KG1 (cell line): Measurements from ENCODE around the gene MEIS1.

ENCODE experiments used
- DNase-seq: peaks from one replicate; lab custom pipeline; 2025; lab: John Stamatoyannopoulos, UW

MEIS1 gene

GRCh38 chr2:66582104-66582986 lies 147.4 kb downstream of the MEIS1 start:
- peak; percentile 63 for DNase-seq

GRCh38 chr2:66582987-66583880 lies 148.3 kb downstream of the MEIS1 start:
- DNase-seq, result no peak

- no peak for DNase-seq
These were observed 149.0 kb downstream of the MEIS1 start for GRCh38 chr2:66583881-66584280.

- no peak for DNase-seq
These were observed 150.7 kb downstream of the MEIS1 start for GRCh38 chr2:66585587-66585986.

GRCh38 chr2:66587216-66587615 lies 152.3 kb downstream of the MEIS1 start:
- no peak for DNase-seq

GRCh38 chr2:66594001-66594400 lies 159.1 kb downstream of the MEIS1 start:
- no peak for DNase-seq

- no peak for DNase-seq
These were observed 160.6 kb downstream of the MEIS1 start for GRCh38 chr2:66595556-66595955.

- DNase-seq, result no peak
These were observed 161.3 kb downstream of the MEIS1 start for GRCh38 chr2:66596256-66596655.

- DNase-seq, result no peak
These were observed 166.7 kb downstream of the MEIS1 start for GRCh38 chr2:66601624-66602023.

GRCh38 chr2:66602341-66602740 lies 167.4 kb downstream of the MEIS1 start:
- no peak for DNase-seq

GRCh38 chr2:66604326-66604725 lies 169.4 kb downstream of the MEIS1 start:
- no peak for DNase-seq

GRCh38 chr2:66604976-66605375 lies 170.1 kb downstream of the MEIS1 start:
- no peak for DNase-seq

- no peak for DNase-seq
These were observed 172.2 kb downstream of the MEIS1 start for GRCh38 chr2:66607152-66607551.
